ENCODE measurements around the gene NTN5. TPM values are rescaled to one million over a fixed set of nuclear protein-coding genes. Genes with fewer than 3 reads are reported as not detected.

Gene NTN5
- total and polyA plus RNA-seq, 10 of the 15 experiments (the other 5 are each of a cell fraction or from before 2014, with no cell fraction given) = 0.07 to 0.22 TPM; not detected in 8

DNA sequence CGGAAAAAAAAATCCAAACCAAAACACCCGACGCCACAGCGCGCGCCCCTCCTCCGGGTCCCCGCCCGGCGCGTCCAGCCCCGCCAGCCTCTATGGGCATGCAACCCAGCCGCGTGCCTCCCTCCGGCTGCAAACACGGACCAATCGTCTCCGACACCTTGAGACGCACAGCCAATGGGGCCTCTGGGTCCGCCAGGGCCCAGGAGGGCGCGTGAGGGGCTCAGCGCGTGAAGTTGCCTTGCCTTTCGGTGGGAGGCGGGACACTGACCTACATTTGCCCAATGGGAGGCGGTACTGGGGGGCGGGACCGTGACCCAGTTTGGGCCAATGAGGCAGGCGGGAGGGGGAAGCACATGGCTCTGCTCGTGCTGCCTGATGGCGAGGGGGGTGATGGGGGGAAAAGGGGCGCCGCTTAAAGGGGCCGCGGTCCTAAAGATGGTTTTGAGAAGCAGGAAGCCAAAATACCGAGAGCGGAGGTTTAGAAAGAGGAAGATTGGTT lies 35.3 kb downstream of the NTN5 start (continued):
- TF ChIP-seq, protein P1, sequence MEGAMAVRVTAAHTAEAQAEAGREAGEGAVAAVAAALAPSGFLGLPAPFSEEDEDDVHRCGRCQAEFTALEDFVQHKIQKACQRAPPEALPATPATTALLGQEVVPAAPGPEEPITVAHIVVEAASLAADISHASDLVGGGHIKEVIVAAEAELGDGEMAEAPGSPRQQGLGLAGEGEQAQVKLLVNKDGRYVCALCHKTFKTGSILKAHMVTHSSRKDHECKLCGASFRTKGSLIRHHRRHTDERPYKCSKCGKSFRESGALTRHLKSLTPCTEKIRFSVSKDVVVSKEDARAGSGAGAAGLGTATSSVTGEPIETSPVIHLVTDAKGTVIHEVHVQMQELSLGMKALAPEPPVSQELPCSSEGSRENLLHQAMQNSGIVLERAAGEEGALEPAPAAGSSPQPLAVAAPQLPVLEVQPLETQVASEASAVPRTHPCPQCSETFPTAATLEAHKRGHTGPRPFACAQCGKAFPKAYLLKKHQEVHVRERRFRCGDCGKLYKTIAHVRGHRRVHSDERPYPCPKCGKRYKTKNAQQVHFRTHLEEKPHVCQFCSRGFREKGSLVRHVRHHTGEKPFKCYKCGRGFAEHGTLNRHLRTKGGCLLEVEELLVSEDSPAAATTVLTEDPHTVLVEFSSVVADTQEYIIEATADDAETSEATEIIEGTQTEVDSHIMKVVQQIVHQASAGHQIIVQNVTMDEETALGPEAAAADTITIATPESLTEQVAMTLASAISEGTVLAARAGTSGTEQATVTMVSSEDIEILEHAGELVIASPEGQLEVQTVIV (IDR thresholded peaks at IDR 0.05; ENCODE audit: borderline replicate concordance, partially characterized antibody) = peak; percentile 92
- TF ChIP-seq TCF12 (IDR thresholded peaks at IDR 0.05; ENCODE audit: low read depth, low read length) (0 out of 2 replicates have a peak, but pooled peaks have one; percentile 35), STAT1 (conservative IDR thresholded peaks at IDR 0.05) (no peak), ZNF207 (IDR thresholded peaks at IDR 0.05; ENCODE audit: borderline replicate concordance) (no peak), SMC3 (IDR thresholded peaks at IDR 0.05; ENCODE audit: borderline replicate concordance, low read length) (no peak), NR2C1 (IDR thresholded peaks at IDR 0.05) (no peak), TCF3 (IDR thresholded peaks at IDR 0.05; ENCODE audit: borderline replicate concordance, insufficient read depth, low read depth, low read length) (no peak), KAT2A (conservative IDR thresholded peaks at IDR 0.05; ENCODE audit: control insufficient read depth, low read depth, low read length) (no peak), RAD21 (IDR thresholded peaks at IDR 0.05; ENCODE audit: insufficient read depth, low read depth, low read length) (no peak), HDAC6 (IDR thresholded peaks at IDR 0.05; ENCODE audit: unreplicated experiment) (no peak), SUZ12 (IDR thresholded peaks at IDR 0.05; ENCODE audit: unreplicated experiment) (no peak), KDM1A (IDR thresholded peaks at IDR 0.05; ENCODE audit: borderline replicate concordance) (no peak), SPI1 (IDR thresholded peaks at IDR 0.05; ENCODE audit: borderline replicate concordance, insufficient read depth, low read depth, low read length) (0 out of 2 replicates have a peak, but pooled peaks have one; percentile 28)
- TF ChIP-seq, protein P2, sequence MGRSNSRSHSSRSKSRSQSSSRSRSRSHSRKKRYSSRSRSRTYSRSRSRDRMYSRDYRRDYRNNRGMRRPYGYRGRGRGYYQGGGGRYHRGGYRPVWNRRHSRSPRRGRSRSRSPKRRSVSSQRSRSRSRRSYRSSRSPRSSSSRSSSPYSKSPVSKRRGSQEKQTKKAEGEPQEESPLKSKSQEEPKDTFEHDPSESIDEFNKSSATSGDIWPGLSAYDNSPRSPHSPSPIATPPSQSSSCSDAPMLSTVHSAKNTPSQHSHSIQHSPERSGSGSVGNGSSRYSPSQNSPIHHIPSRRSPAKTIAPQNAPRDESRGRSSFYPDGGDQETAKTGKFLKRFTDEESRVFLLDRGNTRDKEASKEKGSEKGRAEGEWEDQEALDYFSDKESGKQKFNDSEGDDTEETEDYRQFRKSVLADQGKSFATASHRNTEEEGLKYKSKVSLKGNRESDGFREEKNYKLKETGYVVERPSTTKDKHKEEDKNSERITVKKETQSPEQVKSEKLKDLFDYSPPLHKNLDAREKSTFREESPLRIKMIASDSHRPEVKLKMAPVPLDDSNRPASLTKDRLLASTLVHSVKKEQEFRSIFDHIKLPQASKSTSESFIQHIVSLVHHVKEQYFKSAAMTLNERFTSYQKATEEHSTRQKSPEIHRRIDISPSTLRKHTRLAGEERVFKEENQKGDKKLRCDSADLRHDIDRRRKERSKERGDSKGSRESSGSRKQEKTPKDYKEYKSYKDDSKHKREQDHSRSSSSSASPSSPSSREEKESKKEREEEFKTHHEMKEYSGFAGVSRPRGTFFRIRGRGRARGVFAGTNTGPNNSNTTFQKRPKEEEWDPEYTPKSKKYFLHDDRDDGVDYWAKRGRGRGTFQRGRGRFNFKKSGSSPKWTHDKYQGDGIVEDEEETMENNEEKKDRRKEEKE (IDR thresholded peaks at IDR 0.05) = no peak
- TF ChIP-seq, protein P3, sequence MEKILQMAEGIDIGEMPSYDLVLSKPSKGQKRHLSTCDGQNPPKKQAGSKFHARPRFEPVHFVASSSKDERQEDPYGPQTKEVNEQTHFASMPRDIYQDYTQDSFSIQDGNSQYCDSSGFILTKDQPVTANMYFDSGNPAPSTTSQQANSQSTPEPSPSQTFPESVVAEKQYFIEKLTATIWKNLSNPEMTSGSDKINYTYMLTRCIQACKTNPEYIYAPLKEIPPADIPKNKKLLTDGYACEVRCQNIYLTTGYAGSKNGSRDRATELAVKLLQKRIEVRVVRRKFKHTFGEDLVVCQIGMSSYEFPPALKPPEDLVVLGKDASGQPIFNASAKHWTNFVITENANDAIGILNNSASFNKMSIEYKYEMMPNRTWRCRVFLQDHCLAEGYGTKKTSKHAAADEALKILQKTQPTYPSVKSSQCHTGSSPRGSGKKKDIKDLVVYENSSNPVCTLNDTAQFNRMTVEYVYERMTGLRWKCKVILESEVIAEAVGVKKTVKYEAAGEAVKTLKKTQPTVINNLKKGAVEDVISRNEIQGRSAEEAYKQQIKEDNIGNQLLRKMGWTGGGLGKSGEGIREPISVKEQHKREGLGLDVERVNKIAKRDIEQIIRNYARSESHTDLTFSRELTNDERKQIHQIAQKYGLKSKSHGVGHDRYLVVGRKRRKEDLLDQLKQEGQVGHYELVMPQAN (conservative IDR thresholded peaks at IDR 0.05) = no peak
- TF ChIP-seq, protein P4, sequence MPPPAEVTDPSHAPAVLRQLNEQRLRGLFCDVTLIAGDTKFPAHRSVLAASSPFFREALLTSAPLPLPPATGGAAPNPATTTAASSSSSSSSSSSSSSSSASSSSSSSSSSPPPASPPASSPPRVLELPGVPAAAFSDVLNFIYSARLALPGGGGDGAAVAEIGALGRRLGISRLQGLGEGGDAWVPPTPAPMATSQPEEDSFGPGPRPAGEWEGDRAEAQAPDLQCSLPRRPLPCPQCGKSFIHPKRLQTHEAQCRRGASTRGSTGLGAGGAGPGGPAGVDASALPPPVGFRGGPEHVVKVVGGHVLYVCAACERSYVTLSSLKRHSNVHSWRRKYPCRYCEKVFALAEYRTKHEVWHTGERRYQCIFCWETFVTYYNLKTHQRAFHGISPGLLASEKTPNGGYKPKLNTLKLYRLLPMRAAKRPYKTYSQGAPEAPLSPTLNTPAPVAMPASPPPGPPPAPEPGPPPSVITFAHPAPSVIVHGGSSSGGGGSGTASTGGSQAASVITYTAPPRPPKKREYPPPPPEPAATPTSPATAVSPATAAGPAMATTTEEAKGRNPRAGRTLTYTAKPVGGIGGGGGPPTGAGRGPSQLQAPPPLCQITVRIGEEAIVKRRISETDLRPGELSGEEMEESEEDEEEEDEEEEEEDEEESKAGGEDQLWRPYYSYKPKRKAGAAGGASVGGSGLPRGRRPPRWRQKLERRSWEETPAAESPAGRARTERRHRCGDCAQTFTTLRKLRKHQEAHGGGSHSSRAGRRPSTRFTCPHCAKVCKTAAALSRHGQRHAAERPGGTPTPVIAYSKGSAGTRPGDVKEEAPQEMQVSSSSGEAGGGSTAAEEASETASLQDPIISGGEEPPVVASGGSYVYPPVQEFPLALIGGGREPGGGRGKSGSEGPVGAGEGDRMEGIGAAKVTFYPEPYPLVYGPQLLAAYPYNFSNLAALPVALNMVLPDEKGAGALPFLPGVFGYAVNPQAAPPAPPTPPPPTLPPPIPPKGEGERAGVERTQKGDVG (CRISPR knock-in tag; IDR thresholded peaks at IDR 0.05) = no peak
- TF ChIP-seq, protein P5, sequence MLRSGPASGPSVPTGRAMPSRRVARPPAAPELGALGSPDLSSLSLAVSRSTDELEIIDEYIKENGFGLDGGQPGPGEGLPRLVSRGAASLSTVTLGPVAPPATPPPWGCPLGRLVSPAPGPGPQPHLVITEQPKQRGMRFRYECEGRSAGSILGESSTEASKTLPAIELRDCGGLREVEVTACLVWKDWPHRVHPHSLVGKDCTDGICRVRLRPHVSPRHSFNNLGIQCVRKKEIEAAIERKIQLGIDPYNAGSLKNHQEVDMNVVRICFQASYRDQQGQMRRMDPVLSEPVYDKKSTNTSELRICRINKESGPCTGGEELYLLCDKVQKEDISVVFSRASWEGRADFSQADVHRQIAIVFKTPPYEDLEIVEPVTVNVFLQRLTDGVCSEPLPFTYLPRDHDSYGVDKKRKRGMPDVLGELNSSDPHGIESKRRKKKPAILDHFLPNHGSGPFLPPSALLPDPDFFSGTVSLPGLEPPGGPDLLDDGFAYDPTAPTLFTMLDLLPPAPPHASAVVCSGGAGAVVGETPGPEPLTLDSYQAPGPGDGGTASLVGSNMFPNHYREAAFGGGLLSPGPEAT (IDR thresholded peaks at IDR 0.05; ENCODE audit: low read depth) = peak; percentile 100

All from GM12878 (cell line).